NCI-H345 (cell line): ENCODE results near the gene GTF2B.
"Not testable (repeated sequence)": the region's sequence is repeated elsewhere in the genome, so short reads cannot be mapped to it uniquely, and the experiment has no call there.

Source experiments
- DNase-seq: peaks from one replicate; lab custom pipeline; 2025; lab: John Stamatoyannopoulos, UW

GTF2B gene

GRCh38 chr1:88891318-88891950, at the start of gene GTF2B:
Gene GTF2B (minus strand): TSS chr1:88891567. CDS start chr1:88891499, 68 bp downstream.
- DNase-seq: peak; percentile 95

GRCh38 chr1:88938528-88938927, 47.2 kb upstream of the GTF2B start:
- not testable (repeated sequence) for DNase-seq

GRCh38 chr1:88936760-88937342, 45.5 kb upstream of the GTF2B start:
- no peak for DNase-seq

- no peak for DNase-seq
Measured at GRCh38 chr1:88936223-88936523, 44.8 kb upstream of the GTF2B start.

GRCh38 chr1:88935522-88936222, 44.3 kb upstream of the GTF2B start:
- DNase-seq: peak; percentile 66

GRCh38 chr1:88930176-88930575, 38.8 kb upstream of the GTF2B start:
- not testable (repeated sequence) for DNase-seq

GRCh38 chr1:88923224-88923623, 31.9 kb upstream of the GTF2B start:
- no peak for DNase-seq

- no peak for DNase-seq
Measured at GRCh38 chr1:88922214-88922613, 30.8 kb upstream of the GTF2B start.

- no peak for DNase-seq
Measured at GRCh38 chr1:88920845-88921244, 29.5 kb upstream of the GTF2B start.

GRCh38 chr1:88917321-88918025, 26.1 kb upstream of the GTF2B start:
- no peak for DNase-seq

GRCh38 chr1:88916883-88917282, 25.5 kb upstream of the GTF2B start:
- DNase-seq: no peak

- not testable (repeated sequence) for DNase-seq
Measured at GRCh38 chr1:88911800-88912199, 20.4 kb upstream of the GTF2B start.

- no peak for DNase-seq
Measured at GRCh38 chr1:88911161-88911560, 19.8 kb upstream of the GTF2B start.

- DNase-seq: no peak
Measured at GRCh38 chr1:88910401-88910800, 19.0 kb upstream of the GTF2B start.

GRCh38 chr1:88900883-88901282, 9.5 kb upstream of the GTF2B start:
- no peak for DNase-seq

- DNase-seq: no peak
Measured at GRCh38 chr1:88897070-88897730, 5.8 kb upstream of the GTF2B start.

- DNase-seq: peak; percentile 93
Measured at GRCh38 chr1:88892357-88892877, 1.1 kb upstream of the GTF2B start.

GRCh38 chr1:88891951-88892340, 579 bp upstream of the GTF2B start:
- peak; percentile 50 for DNase-seq

- DNase-seq: peak; percentile 23
Measured at GRCh38 chr1:88890791-88891317, 513 bp downstream of the GTF2B start.

GRCh38 chr1:88890131-88890530, 1.2 kb downstream of the GTF2B start:
- DNase-seq: no peak

- DNase-seq: no peak
Measured at GRCh38 chr1:88888750-88889149, 2.6 kb downstream of the GTF2B start.

- no peak for DNase-seq
Measured at GRCh38 chr1:88885933-88886332, 5.4 kb downstream of the GTF2B start.
